ENCODE results near the gene IQSEC1. TPM values are rescaled to one million over a fixed set of nuclear protein-coding genes. Genes with fewer than 3 reads are reported as not detected.

Gene IQSEC1
- total and polyA plus RNA-seq, 2 of the 8 experiments (the other 6 are each of a cell fraction or from before 2014, with no cell fraction given), result 6.8 to 28.8 TPM

DNA sequence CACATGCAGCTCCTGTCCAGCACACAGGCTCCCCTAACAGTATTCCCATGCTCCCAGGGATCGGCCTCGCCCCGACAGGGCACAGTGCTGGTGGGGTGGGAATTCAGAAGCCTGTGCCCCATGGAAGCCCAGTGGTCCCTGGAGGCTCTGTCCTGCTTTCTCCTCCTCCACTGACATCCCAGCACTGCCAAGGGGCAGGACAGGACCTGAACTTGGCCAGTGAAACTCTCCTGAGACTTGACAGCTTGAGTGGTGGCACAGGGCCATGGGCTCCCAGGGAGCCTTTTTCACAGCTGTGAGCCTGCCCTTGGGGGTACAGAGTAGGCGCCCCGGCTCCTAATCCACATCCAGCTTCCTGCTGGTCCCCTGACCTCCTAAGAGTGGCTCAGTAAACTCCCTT, 38.4 kb downstream of the IQSEC1 start (continued):
- TF ChIP-seq TBP (IDR thresholded peaks at IDR 0.05; ENCODE audit: low read depth, low read length), result no peak
- no peak for TF ChIP-seq RXRA (IDR thresholded peaks at IDR 0.05; ENCODE audit: insufficient read depth, low read depth, low read length)
- TF ChIP-seq KDM5A (IDR thresholded peaks at IDR 0.05; ENCODE audit: low read length), result no peak
- TF ChIP-seq PHF8 (conservative IDR thresholded peaks at IDR 0.05; ENCODE audit: low read depth, low read length), result no peak
